GM19193 (cell line): ENCODE data around the gene ATG4B.

Experiments used
- POLR2A ChIP-seq: IDR thresholded peaks from 4 replicates; pipeline ENCODE4 v1.6.1; 2011; ENCODE audit not compliant: insufficient read depth, insufficient read length; ENCODE audit errors: extremely low read depth

The ATG4B gene

GRCh38 chr2:241632478-241633325, 4.8 kb upstream of the ATG4B start:
- no peak for TF ChIP-seq POLR2A

GRCh38 chr2:241633561-241633960, 3.9 kb upstream of the ATG4B start:
- no peak for TF ChIP-seq POLR2A

DNA sequence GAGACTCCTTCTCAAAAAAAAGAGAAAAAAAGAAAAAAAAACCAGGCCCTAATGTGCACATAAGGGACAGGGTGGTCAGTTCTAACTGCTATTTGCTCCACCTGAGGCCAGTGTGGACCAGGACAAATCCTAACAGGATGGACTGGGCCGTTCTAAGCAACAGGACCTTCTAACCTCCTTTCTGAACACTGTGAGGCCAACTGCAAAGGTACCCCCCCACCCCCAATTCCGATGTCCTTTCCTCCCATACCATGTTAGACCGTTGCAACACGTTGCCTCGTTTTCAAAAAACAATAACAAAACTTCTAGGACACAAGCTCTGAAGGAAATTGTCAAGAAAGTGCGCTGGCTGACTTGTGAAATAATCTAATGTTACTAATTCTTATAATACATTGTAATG, 1.7 kb upstream of the ATG4B start:
- no peak for TF ChIP-seq POLR2A

GRCh38 chr2:241636182-241637017, 1.1 kb upstream of the ATG4B start:
- peak; percentile 56 for TF ChIP-seq POLR2A

DNA sequence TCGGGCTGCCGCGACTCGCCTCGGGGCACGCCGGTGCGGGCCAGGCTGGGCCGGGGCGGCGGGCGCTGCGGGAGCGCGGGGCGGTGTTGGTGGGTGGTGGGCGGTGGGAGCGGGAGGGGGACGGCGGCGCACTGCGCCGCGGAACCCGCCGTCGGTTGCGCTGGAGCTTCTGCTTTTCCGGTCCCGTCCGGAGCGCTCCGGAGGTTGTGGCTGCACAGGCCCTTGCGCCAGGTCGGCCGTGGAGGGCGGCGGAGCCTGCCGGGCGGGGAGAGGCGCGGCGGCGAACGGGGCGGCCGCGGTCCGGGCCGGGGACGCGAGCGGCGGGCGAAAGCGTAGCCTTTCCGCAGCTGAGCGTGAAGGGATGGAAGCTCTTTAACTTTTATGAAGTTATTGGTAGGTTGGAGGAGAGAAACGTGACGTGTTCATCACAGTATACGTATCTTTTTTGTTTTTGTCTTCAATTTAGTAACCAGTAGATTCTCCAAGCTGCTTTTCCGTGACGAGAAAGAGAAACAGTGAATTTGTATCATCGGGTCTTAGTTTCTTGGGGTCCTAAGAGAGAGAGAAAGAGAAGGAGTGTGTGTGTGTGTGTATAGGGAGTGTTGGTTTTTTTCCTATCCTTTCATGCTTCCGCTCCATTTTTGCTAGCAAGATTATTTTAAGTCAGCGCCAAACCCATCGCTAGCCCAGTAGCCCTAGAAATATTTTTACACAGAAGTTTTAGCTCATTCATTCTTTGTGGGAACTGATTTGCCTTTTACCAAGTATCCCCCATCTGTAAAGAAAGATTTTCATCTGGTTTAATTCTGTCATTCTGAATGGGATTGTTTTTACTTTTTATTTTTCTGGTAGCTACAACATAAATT, 535 bp downstream of the ATG4B start:
- TF ChIP-seq POLR2A = no peak

DNA sequence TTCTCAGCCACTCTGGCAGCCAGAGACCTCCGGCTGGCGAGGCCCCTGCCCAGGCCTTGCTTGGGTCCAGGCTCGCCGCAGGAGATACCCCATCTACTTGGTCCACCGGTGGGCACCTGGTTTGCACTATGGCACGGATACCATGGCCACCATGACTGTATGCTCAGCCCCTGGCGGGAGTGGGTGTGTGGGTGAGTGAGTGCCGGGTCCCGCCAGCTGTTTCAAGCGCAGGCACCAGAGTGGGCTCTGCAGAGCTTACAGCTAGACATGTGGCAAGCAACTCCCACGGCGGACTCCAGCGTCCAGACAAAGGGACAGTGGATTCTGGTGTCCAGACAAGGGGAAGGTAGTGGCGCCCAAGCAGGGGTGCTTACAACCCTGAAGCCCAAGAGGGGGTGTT, 1.4 kb downstream of the ATG4B start:
- TF ChIP-seq POLR2A = no peak

DNA sequence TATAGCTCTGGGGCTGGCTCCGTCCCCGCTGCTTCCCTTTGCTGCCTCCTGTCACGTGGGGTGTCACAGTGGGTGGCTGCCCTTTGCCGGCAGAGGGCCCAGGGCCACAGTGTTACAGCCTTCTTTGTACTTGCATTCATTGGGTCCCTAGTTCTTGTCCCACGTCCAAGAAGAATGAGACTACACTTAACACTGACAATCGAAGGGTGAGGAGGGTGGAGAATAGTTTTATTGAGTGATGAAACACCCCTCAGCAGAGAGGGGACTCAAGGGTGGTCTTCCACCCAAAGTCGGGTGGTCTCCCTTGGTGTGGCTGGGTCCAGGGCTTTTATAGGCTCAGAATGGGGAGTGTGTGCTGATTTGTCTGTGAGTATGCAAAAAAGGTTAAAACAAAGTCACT, 1.9 kb downstream of the ATG4B start:
- no peak for TF ChIP-seq POLR2A

DNA sequence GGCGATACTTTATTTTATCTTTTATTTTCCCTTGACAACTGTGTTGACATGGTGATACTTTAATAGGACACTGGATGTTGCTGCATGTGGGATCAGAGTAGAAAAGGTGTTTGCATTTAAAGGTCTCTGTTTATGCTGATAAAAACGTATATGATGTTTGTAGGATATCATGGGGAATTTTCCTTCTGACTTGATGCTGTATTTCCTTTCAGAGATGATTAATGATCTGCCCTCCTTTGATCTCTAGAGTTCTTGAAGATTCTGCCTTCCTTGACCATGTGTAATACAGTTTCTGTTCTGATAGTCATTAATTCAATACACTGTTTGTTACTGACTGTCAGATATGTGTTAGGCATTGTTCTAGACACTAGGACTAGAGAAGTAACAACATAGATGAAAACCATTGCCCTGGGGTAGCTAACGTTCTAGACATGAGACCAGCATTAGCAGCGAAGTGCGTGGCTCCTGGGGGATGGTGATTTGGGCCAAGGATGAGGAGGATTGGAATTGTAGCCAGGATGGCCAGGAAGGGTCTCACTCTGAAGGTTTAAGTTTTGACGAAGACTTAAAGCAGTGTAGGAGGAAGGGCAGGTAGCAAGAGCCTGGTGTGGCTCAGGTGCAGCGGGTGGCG, 2.8 kb downstream of the ATG4B start:
- TF ChIP-seq POLR2A = no peak

DNA sequence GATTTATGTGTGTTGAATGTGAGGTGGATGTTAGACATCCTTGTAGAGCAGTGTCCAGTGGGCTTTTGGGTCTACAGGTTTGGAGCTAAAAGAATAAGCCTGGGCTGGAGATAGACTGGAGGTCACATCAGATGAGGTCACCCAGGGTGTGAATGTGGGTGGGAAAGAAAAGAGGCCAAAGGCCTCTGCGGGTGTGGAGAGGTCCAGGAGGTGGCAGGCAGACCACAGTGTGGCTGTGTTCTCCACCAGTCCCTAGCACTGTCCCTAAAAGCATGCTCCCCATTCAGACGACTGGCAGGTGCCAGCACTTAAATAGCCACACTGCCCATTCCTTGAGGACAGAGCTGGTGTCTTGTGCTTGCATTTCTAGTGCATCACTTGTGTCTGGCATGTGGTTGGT, 4.1 kb downstream of the ATG4B start:
- TF ChIP-seq POLR2A = no peak

GRCh38 chr2:241645056-241645914, 7.8 kb downstream of the ATG4B start:
- TF ChIP-seq POLR2A = no peak

GRCh38 chr2:241645915-241646645, 8.6 kb downstream of the ATG4B start:
- TF ChIP-seq POLR2A = no peak

- TF ChIP-seq POLR2A = no peak
Observed at GRCh38 chr2:241648453-241648852, 11.0 kb downstream of the ATG4B start.

DNA sequence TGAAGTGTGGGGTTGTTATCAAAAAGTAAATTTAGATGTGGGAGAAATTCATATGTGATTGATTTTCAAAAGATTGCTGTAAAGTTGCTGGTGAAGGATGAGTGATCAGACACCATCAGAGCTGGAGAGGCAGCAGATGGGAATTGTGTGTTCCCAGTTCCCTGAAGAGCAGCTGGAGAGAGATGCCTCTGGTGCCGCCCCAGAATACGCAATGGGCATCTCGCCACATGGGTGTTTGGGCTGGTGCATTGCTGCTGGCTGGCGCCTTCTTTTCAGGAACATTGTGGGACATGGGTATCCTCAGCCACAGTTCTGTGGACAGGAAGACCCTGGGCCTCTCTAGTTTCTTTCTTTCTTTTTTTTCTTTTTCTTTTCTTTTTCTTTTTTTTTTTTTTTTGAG, 11.9 kb downstream of the ATG4B start:
- TF ChIP-seq POLR2A = no peak
